Ecto neural progenitor cell (in vitro differentiated cells): ENCODE results near the gene UBE2E1.

Experiments used
- DNase-seq: peaks from one replicate; pipeline ENCODE4 v3.0.0-alpha.2; 2018; ENCODE audit warnings: low spot score

Gene UBE2E1

GRCh38 chr3:23796518-23796917 lies 9.2 kb upstream of the UBE2E1 start:
- no peak for DNase-seq

- no peak for DNase-seq
Observed at GRCh38 chr3:23797491-23797890, 8.3 kb upstream of the UBE2E1 start.

GRCh38 chr3:23798456-23798855 lies 7.3 kb upstream of the UBE2E1 start:
- no peak for DNase-seq

GRCh38 chr3:23798876-23799275 lies 6.9 kb upstream of the UBE2E1 start:
- DNase-seq = no peak

- no peak for DNase-seq
Observed at GRCh38 chr3:23800731-23801130, 5.0 kb upstream of the UBE2E1 start.

- DNase-seq = no peak
Observed at GRCh38 chr3:23804441-23805209, 1.1 kb upstream of the UBE2E1 start.

- no peak for DNase-seq
Observed at GRCh38 chr3:23805210-23805632, 534 bp upstream of the UBE2E1 start.

GRCh38 chr3:23806534-23807423 lies 1.0 kb downstream of the UBE2E1 start:
- peak; percentile 70 for DNase-seq

GRCh38 chr3:23807424-23808015 lies 1.8 kb downstream of the UBE2E1 start:
- DNase-seq = no peak

- no peak for DNase-seq
Observed at GRCh38 chr3:23808525-23808924, 2.8 kb downstream of the UBE2E1 start.

- no peak for DNase-seq
Observed at GRCh38 chr3:23809294-23809693, 3.5 kb downstream of the UBE2E1 start.

- no peak for DNase-seq
Observed at GRCh38 chr3:23809840-23810342, 4.1 kb downstream of the UBE2E1 start.

GRCh38 chr3:23810343-23811184 lies 4.8 kb downstream of the UBE2E1 start:
- peak; percentile 79 for DNase-seq

- no peak for DNase-seq
Observed at GRCh38 chr3:23811185-23811527, 5.4 kb downstream of the UBE2E1 start.

GRCh38 chr3:23811919-23812318 lies 6.2 kb downstream of the UBE2E1 start:
- no peak for DNase-seq

- DNase-seq = no peak
Observed at GRCh38 chr3:23815879-23816278, 10.1 kb downstream of the UBE2E1 start.

GRCh38 chr3:23816721-23817120 lies 11.0 kb downstream of the UBE2E1 start:
- DNase-seq = no peak

- DNase-seq = no peak
Observed at GRCh38 chr3:23817508-23818223, 11.9 kb downstream of the UBE2E1 start.

- no peak for DNase-seq
Observed at GRCh38 chr3:23819599-23820360, 14.0 kb downstream of the UBE2E1 start.

- no peak for DNase-seq
Observed at GRCh38 chr3:23820888-23821287, 15.1 kb downstream of the UBE2E1 start.
